ENCODE results near the gene SLC41A3.

DNA sequence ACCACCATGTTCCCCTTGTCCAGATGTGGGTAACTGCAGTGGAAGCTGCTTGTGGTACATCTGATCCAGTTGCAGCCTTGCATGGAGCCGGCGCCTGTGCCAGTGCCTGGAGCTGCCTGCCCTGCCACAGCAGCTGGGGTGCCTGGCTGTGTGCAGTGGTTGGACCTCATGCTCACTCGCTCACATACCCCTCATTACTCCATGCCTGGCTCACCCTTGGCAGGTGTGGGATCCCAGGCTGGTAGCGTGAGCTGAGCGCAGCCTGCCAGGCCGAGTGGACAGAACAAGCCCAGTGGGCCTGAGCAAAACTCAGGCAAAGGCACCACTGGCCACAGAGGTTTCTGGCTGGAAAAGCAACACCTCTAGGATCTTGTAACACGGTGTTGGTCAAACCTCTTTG lies 79.2 kb downstream of the SLC41A3 start:
- TF ChIP-seq CHD2 (IDR thresholded peaks at IDR 0.05; ENCODE audit: low read length) (no peak), BACH1 (IDR thresholded peaks at IDR 0.05; ENCODE audit: low read length) (no peak), GABPA (IDR thresholded peaks at IDR 0.05; ENCODE audit: borderline replicate concordance, insufficient read depth, low read length) (no peak), TAF1 (IDR thresholded peaks at IDR 0.05; ENCODE audit: low read depth, low read length) (no peak), POU5F1 (IDR thresholded peaks at IDR 0.05; ENCODE audit: low read depth, low read length) (no peak), SP2 (IDR thresholded peaks at IDR 0.05; ENCODE audit: low read length) (no peak), CHD1 (IDR thresholded peaks at IDR 0.05; ENCODE audit: low read depth, low read length) (no peak), EZH2 (IDR thresholded peaks at IDR 0.05; ENCODE audit: low read depth, low read length, severe bottlenecking) (no peak), TBP (IDR thresholded peaks at IDR 0.05; ENCODE audit: low read depth, low read length) (no peak), TEAD4 (IDR thresholded peaks at IDR 0.05; ENCODE audit: low read depth, low read length) (no peak)
- TF ChIP-seq, protein P1, sequence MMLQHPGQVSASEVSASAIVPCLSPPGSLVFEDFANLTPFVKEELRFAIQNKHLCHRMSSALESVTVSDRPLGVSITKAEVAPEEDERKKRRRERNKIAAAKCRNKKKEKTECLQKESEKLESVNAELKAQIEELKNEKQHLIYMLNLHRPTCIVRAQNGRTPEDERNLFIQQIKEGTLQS (IDR thresholded peaks at IDR 0.05; ENCODE audit: insufficient read depth, low read depth, low read length) = no peak
- TF ChIP-seq, protein P2, sequence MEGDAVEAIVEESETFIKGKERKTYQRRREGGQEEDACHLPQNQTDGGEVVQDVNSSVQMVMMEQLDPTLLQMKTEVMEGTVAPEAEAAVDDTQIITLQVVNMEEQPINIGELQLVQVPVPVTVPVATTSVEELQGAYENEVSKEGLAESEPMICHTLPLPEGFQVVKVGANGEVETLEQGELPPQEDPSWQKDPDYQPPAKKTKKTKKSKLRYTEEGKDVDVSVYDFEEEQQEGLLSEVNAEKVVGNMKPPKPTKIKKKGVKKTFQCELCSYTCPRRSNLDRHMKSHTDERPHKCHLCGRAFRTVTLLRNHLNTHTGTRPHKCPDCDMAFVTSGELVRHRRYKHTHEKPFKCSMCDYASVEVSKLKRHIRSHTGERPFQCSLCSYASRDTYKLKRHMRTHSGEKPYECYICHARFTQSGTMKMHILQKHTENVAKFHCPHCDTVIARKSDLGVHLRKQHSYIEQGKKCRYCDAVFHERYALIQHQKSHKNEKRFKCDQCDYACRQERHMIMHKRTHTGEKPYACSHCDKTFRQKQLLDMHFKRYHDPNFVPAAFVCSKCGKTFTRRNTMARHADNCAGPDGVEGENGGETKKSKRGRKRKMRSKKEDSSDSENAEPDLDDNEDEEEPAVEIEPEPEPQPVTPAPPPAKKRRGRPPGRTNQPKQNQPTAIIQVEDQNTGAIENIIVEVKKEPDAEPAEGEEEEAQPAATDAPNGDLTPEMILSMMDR (IDR thresholded peaks at IDR 0.05; ENCODE audit: control extremely low read depth in 1 of 3, insufficient read depth in 1 of 3, low read depth in 1 of 3, low read length in 3 of 3) = no peak
